GM23338 (cell line): ENCODE measurements around the gene FRS2. TPM values are rescaled to one million over a fixed set of nuclear protein-coding genes. Genes with fewer than 3 reads are reported as not detected.

Experiments
- ATAC-seq: fragments of 200-7000 bp; cut with Tn5 transposase; 3 replicates; pipeline ENCODE4 v1.9.1; 2020
- DNase-seq: peaks from one replicate; pipeline ENCODE4 v3.0.0-alpha.2; 2015; ENCODE audit warnings: low spot score
- H2AFZ ChIP-seq: fragments of 200-600 bp; sonication (generic); 2 replicates; pipeline ENCODE4 v1.8.0; 2016; ENCODE audit warnings: antibody characterized with exemption, mild to moderate bottlenecking, moderate library complexity
- H3F3A ChIP-seq: fragments of 200-600 bp; sonication (generic); replicated peaks from 2 replicates; pipeline ENCODE4 v1.8.0; 2017; ENCODE audit warnings: antibody characterized with exemption, mixed run types, low read depth
- H3K27ac ChIP-seq: fragments of 200-600 bp; sonication (generic); 2 replicates; pipeline ENCODE4 v1.6.1; 2016; ENCODE audit warnings: low read depth
- H3K27me3 ChIP-seq: fragments of 200-600 bp; sonication (generic); 2 replicates; pipeline ENCODE4 v1.8.0; 2016; ENCODE audit warnings: mild to moderate bottlenecking, mixed run types, moderate library complexity; ENCODE audit not compliant: insufficient read depth
- H3K36me3 ChIP-seq: fragments of 200-600 bp; sonication (generic); 2 replicates; pipeline ENCODE4 v1.8.0; 2016; ENCODE audit warnings: mild to moderate bottlenecking; ENCODE audit not compliant: insufficient read depth
- H3K4me1 ChIP-seq: fragments of 200-600 bp; sonication (generic); 2 replicates; pipeline ENCODE4 v1.8.0; 2016; ENCODE audit warnings: mild to moderate bottlenecking, moderate library complexity; ENCODE audit not compliant: insufficient read depth
- H3K4me2 ChIP-seq: fragments of 200-600 bp; sonication (generic); 2 replicates; pipeline ENCODE4 v1.7.1; 2017; ENCODE audit warnings: mixed run types
- H3K4me3 ChIP-seq: fragments of 200-600 bp; sonication (generic); 2 replicates; pipeline ENCODE4 v1.6.1; 2016; ENCODE audit warnings: mixed run types
- H3K79me2 ChIP-seq: fragments of 200-600 bp; sonication (generic); replicated peaks from 2 replicates; pipeline ENCODE4 v1.8.0; 2017; ENCODE audit warnings: mild to moderate bottlenecking; ENCODE audit not compliant: insufficient read depth
- H3K9me2 ChIP-seq: fragments of 200-600 bp; sonication (generic); 2 replicates; pipeline ENCODE4 v1.8.0; 2017; ENCODE audit not compliant: insufficient read depth
- H4K20me1 ChIP-seq: fragments of 200-600 bp; sonication (generic); replicated peaks from 2 replicates; pipeline ENCODE4 v1.8.0; 2017; ENCODE audit warnings: mild to moderate bottlenecking; ENCODE audit not compliant: insufficient read depth
- H3K27ac Mint-ChIP-seq: 2 replicates; pipeline ENCODE4 v1.8.0; 2020; ENCODE audit warnings: inconsistent platforms, mild to moderate bottlenecking, moderate library complexity, mixed read lengths
- H3K27me3 Mint-ChIP-seq: 3 replicates; pipeline ENCODE4 v1.8.0; 2022; ENCODE audit warnings: low read depth, mild to moderate bottlenecking, moderate library complexity, mixed read lengths, inconsistent platforms; ENCODE audit not compliant: insufficient read depth, poor library complexity
- H3K36me3 Mint-ChIP-seq: 3 replicates; pipeline ENCODE4 v1.8.0; 2021; ENCODE audit warnings: low read depth, mild to moderate bottlenecking, inconsistent platforms, moderate library complexity, mixed read lengths
- H3K4me1 Mint-ChIP-seq: 3 replicates; pipeline ENCODE4 v1.8.0; 2020; ENCODE audit warnings: mild to moderate bottlenecking, inconsistent platforms, mixed read lengths
- H3K4me3 Mint-ChIP-seq: 3 replicates; pipeline ENCODE4 v1.8.0; 2021; ENCODE audit warnings: moderate library complexity, mild to moderate bottlenecking, inconsistent platforms, mixed read lengths
- H3K9me3 Mint-ChIP-seq: 3 replicates; pipeline ENCODE4 v1.8.0; 2020; ENCODE audit warnings: moderate library complexity, mild to moderate bottlenecking, inconsistent platforms, mixed read lengths
- CREB1 ChIP-seq: fragments of 250-450 bp; sonication (Bioruptor Pico); IDR thresholded peaks from 2 replicates; pipeline ENCODE4 v1.5.0; 2020; ENCODE audit warnings: low read depth, mild to moderate bottlenecking, moderate library complexity
- EZH2 ChIP-seq: fragments of 200-600 bp; sonication (generic); IDR thresholded peaks from one replicate; pipeline ENCODE4 v1.8.0; 2017; ENCODE audit warnings: antibody characterized with exemption, mild to moderate bottlenecking, low read depth; ENCODE audit not compliant: unreplicated experiment
- EZH2phosphoT487 ChIP-seq: fragments of 200-600 bp; sonication (generic); IDR thresholded peaks from one replicate; pipeline ENCODE4 v1.8.1; 2018; ENCODE audit warnings: antibody characterized with exemption; ENCODE audit not compliant: unreplicated experiment
- JUNB ChIP-seq: IDR thresholded peaks from one replicate; pipeline ENCODE4 v1.6.1; 2016; ENCODE audit warnings: antibody characterized with exemption; ENCODE audit not compliant: unreplicated experiment
- NANOG ChIP-seq: IDR thresholded peaks from 2 replicates; pipeline ENCODE4 v1.6.1; 2016; ENCODE audit warnings: antibody characterized with exemption, borderline replicate concordance
- POLR2AphosphoS5 ChIP-seq: IDR thresholded peaks from 2 replicates; pipeline ENCODE4 v1.6.1; 2016; ENCODE audit warnings: antibody characterized with exemption, low read depth
- STAT1 ChIP-seq: IDR thresholded peaks from one replicate; pipeline ENCODE4 v1.6.1; 2016; ENCODE audit warnings: antibody characterized with exemption; ENCODE audit not compliant: unreplicated experiment
- ZNF114 ChIP-seq: fragments of 250-450 bp; sonication (Bioruptor Pico); IDR thresholded peaks from 2 replicates; pipeline ENCODE4 v1.5.0; 2020; ENCODE audit warnings: mild to moderate bottlenecking, moderate library complexity
- polyA plus RNA-seq: library from polyadenylated mRNA; unstranded; fragments of >200 nt; fragmentation: Nextera tagmentation; extraction: Ambion mirVana; gene quantifications from 2 replicates; pipeline ENCODE4 v1.2.1, GENCODE V29; 2016
- total RNA-seq: library from RNA; depleted of rRNA; stranded (reverse); fragments of >200 nt; shearing (Covaris generic); gene quantifications from 2 replicates; pipeline ENCODE4 v1.2.3, GENCODE V29; 2014
- TF ChIP-seq, protein P1 (sequence below): fragments of 250-450 bp; sonication (Bioruptor Pico); IDR thresholded peaks from 2 replicates; pipeline ENCODE4 v1.5.0; 2020; ENCODE audit warnings: mild to moderate bottlenecking, moderate library complexity

The FRS2 gene
- total and polyA plus RNA-seq, 2 experiments from 2014 or later = 34.3 to 45.0 TPM

- TF ChIP-seq EZH2phosphoT487 (no peak), JUNB (no peak), EZH2 (no peak), CREB1 (no peak), ZNF114 (no peak), NANOG (no peak)
Measured at GRCh38 chr12:69620077-69620476, 149.9 kb downstream of the FRS2 start (continued).

DNA sequence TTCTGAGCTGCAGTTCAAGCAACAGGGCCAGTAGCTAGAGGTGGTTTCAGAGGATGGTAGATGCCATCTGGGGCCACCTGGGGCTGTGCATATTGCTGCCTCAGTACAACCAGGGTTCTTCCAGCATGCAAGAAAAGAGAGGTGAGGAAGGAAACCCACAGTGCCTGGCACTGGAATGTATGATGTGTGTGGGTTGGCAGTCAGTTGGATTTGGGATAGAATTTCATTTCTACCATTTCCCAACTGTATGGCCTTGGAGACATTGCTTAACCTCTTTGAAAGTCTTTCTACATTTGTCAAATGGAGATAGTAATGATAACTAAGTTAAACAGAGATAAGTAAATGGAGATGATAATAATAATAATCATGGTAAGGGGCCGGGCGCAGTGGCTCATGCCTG is 150.7 kb downstream of the FRS2 start:
- no peaks in the 10 kb centered on the region for H3K36me3 ChIP-seq
- no peaks in the 10 kb centered on the region for H4K20me1 ChIP-seq
- no peak for TF ChIP-seq CREB1
- TF ChIP-seq POLR2AphosphoS5 = no peak
- no peak for TF ChIP-seq EZH2
- no peaks in the 10 kb centered on the region for H3K9me3 Mint-ChIP-seq
- H3K27me3 Mint-ChIP-seq = peaks cover 4% of the 10 kb centered on the region
- no peak overlapping the region for H2AFZ ChIP-seq
- H3K4me3 ChIP-seq = no peak overlapping the region
- DNase-seq = no peak
- H3K27me3 ChIP-seq = no peaks in the 10 kb centered on the region
- H3K27ac Mint-ChIP-seq = no peak overlapping the region
- H3K4me3 Mint-ChIP-seq = no peak overlapping the region
- H3K4me1 Mint-ChIP-seq = no peaks in the 10 kb centered on the region
- no peak for ATAC-seq
- no peaks in the 10 kb centered on the region for H3K79me2 ChIP-seq
- no peaks in the 10 kb centered on the region for H3K36me3 Mint-ChIP-seq
- peaks cover 13% of the 10 kb centered on the region; the same call in 1 of the 2 replicates for H3K9me2 ChIP-seq
- H3K4me1 ChIP-seq = no peaks in the 10 kb centered on the region
- H3K27ac ChIP-seq = no peak overlapping the region
- no peak overlapping the region for H3K4me2 ChIP-seq
- H3F3A ChIP-seq = no peaks in the 10 kb centered on the region

DNA sequence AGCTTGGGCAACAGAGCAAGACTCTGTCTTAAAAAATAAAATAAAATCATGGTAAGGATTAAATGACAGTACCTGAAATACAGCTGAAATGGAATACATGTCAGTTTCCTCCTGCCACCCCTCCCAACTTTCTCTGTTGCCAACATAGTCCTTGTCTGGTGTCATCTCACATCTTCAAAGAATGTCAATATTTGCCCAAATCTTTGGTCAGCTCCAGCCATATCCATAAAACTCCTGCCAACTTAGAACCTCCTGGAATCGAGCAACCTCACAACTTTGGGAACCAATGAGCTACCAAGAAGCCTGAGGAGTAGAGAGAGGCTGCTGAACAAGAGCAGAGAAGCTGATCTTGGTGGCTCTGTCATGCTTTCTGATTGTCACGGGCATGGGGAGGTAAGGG is 151.4 kb downstream of the FRS2 start:
- ATAC-seq (no peak), DNase-seq (no peak)
- Histone ChIP-seq H3K36me3 (no peaks in the 10 kb centered on the region), H3K4me1 (no peaks in the 10 kb centered on the region), H3K9me2 (peaks cover 13% of the 10 kb centered on the region; the same call in 1 of the 2 replicates), H3K27me3 (no peaks in the 10 kb centered on the region), H3K4me2 (no peak overlapping the region), H2AFZ (no peak overlapping the region), H3F3A (no peaks in the 10 kb centered on the region), H3K79me2 (no peaks in the 10 kb centered on the region), H3K27ac (no peak overlapping the region), H3K4me3 (no peak overlapping the region), H4K20me1 (no peaks in the 10 kb centered on the region)
- Mint-ChIP-seq H3K36me3 (no peaks in the 10 kb centered on the region), H3K4me1 (no peaks in the 10 kb centered on the region), H3K27me3 (peaks cover 4% of the 10 kb centered on the region), H3K9me3 (no peaks in the 10 kb centered on the region), H3K4me3 (no peak overlapping the region), H3K27ac (no peak overlapping the region)
- TF ChIP-seq CREB1 (no peak), POLR2AphosphoS5 (no peak)

DNA sequence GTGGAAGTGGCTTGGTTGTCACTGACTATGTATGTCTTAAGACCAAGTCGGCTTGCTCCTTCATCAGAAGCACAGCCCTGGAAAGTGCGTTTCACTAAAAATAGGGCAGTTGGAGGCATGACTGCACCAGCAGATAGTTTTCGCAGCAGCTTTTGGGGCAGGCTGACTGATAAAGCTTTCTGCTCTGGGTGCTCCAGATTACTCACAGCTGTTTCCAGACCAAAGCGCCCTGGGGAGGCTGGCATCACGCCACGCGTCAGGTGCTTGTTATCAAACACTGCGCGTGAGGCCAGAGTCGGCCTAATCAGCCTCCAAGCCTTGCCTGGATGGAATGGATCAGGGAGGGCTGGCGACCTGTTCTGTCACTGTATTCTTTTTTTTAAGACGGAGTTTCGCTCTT is 153.8 kb downstream of the FRS2 start:
- H3K9me3 Mint-ChIP-seq = no peaks in the 10 kb centered on the region
- H3K27me3 ChIP-seq = no peaks in the 10 kb centered on the region
- no peak overlapping the region for H3K27ac Mint-ChIP-seq
- DNase-seq = no peak
- H3K9me2 ChIP-seq = peaks cover 9% of the 10 kb centered on the region; the same call in 1 of the 2 replicates
- H3K4me2 ChIP-seq = no peak overlapping the region
- no peaks in the 10 kb centered on the region for H3K36me3 ChIP-seq
- H4K20me1 ChIP-seq = no peaks in the 10 kb centered on the region
- no peak overlapping the region for H3K4me3 Mint-ChIP-seq
- no peak overlapping the region for H3K27ac ChIP-seq
- no peak overlapping the region for H3K4me3 ChIP-seq
- H3K79me2 ChIP-seq = no peaks in the 10 kb centered on the region
- H3K4me1 Mint-ChIP-seq = no peaks in the 10 kb centered on the region; the same call in 2 of the 3 replicates
- no peaks in the 10 kb centered on the region for H3F3A ChIP-seq
- H3K27me3 Mint-ChIP-seq = peaks cover 3% of the 10 kb centered on the region
- H2AFZ ChIP-seq = no peak overlapping the region
- H3K4me1 ChIP-seq = no peaks in the 10 kb centered on the region
- no peaks in the 10 kb centered on the region for H3K36me3 Mint-ChIP-seq
- ATAC-seq = no peak
- TF ChIP-seq EZH2 (no peak), JUNB (no peak), EZH2phosphoT487 (no peak), NANOG (no peak), STAT1 (no peak), ZNF114 (no peak), POLR2AphosphoS5 (no peak)
- TF ChIP-seq, protein P1, sequence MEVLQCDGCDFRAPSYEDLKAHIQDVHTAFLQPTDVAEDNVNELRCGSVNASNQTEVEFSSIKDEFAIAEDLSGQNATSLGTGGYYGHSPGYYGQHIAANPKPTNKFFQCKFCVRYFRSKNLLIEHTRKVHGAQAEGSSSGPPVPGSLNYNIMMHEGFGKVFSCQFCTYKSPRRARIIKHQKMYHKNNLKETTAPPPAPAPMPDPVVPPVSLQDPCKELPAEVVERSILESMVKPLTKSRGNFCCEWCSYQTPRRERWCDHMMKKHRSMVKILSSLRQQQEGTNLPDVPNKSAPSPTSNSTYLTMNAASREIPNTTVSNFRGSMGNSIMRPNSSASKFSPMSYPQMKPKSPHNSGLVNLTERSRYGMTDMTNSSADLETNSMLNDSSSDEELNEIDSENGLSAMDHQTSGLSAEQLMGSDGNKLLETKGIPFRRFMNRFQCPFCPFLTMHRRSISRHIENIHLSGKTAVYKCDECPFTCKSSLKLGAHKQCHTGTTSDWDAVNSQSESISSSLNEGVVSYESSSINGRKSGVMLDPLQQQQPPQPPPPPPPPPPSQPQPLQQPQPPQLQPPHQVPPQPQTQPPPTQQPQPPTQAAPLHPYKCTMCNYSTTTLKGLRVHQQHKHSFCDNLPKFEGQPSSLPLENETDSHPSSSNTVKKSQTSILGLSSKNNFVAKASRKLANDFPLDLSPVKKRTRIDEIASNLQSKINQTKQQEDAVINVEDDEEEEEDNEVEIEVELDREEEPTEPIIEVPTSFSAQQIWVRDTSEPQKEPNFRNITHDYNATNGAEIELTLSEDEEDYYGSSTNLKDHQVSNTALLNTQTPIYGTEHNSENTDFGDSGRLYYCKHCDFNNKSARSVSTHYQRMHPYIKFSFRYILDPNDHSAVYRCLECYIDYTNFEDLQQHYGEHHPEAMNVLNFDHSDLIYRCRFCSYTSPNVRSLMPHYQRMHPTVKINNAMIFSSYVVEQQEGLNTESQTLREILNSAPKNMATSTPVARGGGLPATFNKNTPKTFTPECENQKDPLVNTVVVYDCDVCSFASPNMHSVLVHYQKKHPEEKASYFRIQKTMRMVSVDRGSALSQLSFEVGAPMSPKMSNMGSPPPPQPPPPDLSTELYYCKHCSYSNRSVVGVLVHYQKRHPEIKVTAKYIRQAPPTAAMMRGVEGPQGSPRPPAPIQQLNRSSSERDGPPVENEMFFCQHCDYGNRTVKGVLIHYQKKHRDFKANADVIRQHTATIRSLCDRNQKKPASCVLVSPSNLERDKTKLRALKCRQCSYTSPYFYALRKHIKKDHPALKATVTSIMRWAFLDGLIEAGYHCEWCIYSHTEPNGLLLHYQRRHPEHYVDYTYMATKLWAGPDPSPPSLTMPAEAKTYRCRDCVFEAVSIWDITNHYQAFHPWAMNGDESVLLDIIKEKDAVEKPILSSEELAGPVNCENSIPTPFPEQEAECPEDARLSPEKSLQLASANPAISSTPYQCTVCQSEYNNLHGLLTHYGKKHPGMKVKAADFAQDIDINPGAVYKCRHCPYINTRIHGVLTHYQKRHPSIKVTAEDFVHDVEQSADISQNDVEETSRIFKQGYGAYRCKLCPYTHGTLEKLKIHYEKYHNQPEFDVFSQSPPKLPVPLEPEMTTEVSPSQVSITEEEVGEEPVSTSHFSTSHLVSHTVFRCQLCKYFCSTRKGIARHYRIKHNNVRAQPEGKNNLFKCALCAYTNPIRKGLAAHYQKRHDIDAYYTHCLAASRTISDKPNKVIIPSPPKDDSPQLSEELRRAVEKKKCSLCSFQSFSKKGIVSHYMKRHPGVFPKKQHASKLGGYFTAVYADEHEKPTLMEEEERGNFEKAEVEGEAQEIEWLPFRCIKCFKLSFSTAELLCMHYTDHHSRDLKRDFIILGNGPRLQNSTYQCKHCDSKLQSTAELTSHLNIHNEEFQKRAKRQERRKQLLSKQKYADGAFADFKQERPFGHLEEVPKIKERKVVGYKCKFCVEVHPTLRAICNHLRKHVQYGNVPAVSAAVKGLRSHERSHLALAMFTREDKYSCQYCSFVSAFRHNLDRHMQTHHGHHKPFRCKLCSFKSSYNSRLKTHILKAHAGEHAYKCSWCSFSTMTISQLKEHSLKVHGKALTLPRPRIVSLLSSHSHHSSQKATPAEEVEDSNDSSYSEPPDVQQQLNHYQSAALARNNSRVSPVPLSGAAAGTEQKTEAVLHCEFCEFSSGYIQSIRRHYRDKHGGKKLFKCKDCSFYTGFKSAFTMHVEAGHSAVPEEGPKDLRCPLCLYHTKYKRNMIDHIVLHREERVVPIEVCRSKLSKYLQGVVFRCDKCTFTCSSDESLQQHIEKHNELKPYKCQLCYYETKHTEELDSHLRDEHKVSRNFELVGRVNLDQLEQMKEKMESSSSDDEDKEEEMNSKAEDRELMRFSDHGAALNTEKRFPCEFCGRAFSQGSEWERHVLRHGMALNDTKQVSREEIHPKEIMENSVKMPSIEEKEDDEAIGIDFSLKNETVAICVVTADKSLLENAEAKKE (CRISPR knock-in tag) = no peak
